GM12874 (cell line): ENCODE measurements around the gene MCCC1.

ENCODE experiments used
- TF ChIP-seq, protein P1 (sequence below): IDR thresholded peaks from 2 replicates; pipeline ENCODE4 v1.5.1; 2011; ENCODE audit warnings: low read depth, mild to moderate bottlenecking, control low read depth, low read length, moderate library complexity; ENCODE audit not compliant: insufficient read depth

MCCC1 gene

GRCh38 chr3:183131186-183131725, 32.0 kb upstream of the MCCC1 start:
- TF ChIP-seq, protein P1, sequence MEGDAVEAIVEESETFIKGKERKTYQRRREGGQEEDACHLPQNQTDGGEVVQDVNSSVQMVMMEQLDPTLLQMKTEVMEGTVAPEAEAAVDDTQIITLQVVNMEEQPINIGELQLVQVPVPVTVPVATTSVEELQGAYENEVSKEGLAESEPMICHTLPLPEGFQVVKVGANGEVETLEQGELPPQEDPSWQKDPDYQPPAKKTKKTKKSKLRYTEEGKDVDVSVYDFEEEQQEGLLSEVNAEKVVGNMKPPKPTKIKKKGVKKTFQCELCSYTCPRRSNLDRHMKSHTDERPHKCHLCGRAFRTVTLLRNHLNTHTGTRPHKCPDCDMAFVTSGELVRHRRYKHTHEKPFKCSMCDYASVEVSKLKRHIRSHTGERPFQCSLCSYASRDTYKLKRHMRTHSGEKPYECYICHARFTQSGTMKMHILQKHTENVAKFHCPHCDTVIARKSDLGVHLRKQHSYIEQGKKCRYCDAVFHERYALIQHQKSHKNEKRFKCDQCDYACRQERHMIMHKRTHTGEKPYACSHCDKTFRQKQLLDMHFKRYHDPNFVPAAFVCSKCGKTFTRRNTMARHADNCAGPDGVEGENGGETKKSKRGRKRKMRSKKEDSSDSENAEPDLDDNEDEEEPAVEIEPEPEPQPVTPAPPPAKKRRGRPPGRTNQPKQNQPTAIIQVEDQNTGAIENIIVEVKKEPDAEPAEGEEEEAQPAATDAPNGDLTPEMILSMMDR = no peak

- TF ChIP-seq, protein P1 = no peak
Measured at GRCh38 chr3:183129243-183129642, 29.9 kb upstream of the MCCC1 start.

GRCh38 chr3:183128709-183129108, 29.4 kb upstream of the MCCC1 start:
- TF ChIP-seq, protein P1 = no peak

DNA sequence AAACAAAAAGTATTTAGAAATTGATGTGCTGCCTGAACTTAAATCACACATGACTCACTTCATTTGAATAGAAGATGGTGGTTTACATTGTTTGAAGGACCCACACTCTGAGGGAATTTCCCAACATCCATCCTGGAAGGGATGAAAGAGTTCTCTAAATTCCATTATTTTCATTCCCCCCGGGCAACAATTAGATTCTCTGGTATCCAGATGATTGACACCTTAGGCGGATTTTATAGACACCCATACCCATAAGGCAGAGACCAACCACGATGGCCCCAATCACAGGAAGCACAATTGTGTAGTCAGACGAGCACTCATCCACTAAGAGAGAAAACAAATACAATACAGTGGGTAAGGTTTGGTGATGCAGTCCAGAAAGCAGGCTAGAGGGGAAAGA, 24.6 kb upstream of the MCCC1 start:
- TF ChIP-seq, protein P1 = no peak

- TF ChIP-seq, protein P1 = peak; percentile 62
Measured at GRCh38 chr3:183122257-183122932, 23.1 kb upstream of the MCCC1 start.

GRCh38 chr3:183120538-183121215, 21.4 kb upstream of the MCCC1 start:
- TF ChIP-seq, protein P1 = no peak

DNA sequence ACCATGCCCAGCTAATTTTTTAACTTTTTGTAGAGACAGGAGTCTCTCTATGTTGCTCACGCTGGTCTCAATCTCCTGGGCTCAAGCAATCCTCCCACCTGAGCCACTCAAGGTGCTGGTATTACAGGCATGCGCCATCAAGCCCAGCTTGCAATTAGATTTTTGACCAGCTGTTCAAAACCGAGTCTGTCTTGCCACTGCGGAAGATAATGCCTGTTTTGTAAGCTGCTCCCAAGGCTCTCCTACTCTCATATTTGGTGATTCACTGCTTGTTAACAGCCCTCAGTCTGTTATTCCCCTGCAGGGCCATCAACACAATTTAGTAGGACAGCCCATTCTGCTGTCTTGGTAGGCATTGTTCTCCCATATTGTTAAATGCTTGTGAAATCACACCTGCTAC, 17.8 kb upstream of the MCCC1 start:
- TF ChIP-seq, protein P1 = no peak
